Eye (tissue), 1 donor: Measurements from ENCODE around the gene ICOSLG.
"Not testable (repeated sequence)": the region's sequence is repeated elsewhere in the genome, so short reads cannot be mapped to it uniquely, and the experiment has no call there.

Experiments used
- DNase-seq: peaks from one replicate; pipeline ENCODE4 v3.0.0-alpha.2; 2015

ICOSLG gene

GRCh38 chr21:44175189-44175588, 65.6 kb downstream of the ICOSLG start:
- not testable (repeated sequence) for DNase-seq
